H7 (cell line): ENCODE data around the gene GGTLC1. TPM values are rescaled to one million over a fixed set of nuclear protein-coding genes. Genes with fewer than 3 reads are reported as not detected.
"Not testable (repeated sequence)": the region's sequence is repeated elsewhere in the genome, so short reads cannot be mapped to it uniquely, and the experiment has no call there.

ENCODE experiments used
- DNase-seq: peaks from one replicate; pipeline ENCODE4 v3.0.0; 2012
- H3K27me3 ChIP-seq: 2 replicates; pipeline ENCODE4 v1.6.0; 2011; ENCODE audit warnings: mild to moderate bottlenecking, low read length; ENCODE audit not compliant: control insufficient read depth, insufficient read depth
- H3K36me3 ChIP-seq: replicated peaks from 2 replicates; pipeline ENCODE4 v1.5.1; 2011; ENCODE audit warnings: low read length; ENCODE audit not compliant: control insufficient read depth, insufficient read depth
- H3K4me3 ChIP-seq: 2 replicates; pipeline ENCODE4 v1.5.1; 2011; ENCODE audit warnings: low read depth, mild to moderate bottlenecking, control low read depth, low read length, moderate library complexity; ENCODE audit not compliant: insufficient read depth
- total RNA-seq: library from RNA; depleted of rRNA; stranded (reverse); fragments of >200 nt; shearing (Covaris generic); gene quantifications from 2 replicates; pipeline ENCODE4 v1.2.3, GENCODE V29; 2014

GGTLC1 gene
- total RNA-seq, 1 experiment from 2014 or later: not detected

GRCh38 chr20:24004471-24004870 lies 15.9 kb upstream of the GGTLC1 start:
- peak; percentile 43 for DNase-seq
- Histone ChIP-seq H3K27me3 (no peaks in the 10 kb centered on the region), H3K36me3 (no peaks in the 10 kb centered on the region), H3K4me3 (no peak overlapping the region)

GRCh38 chr20:24002896-24003295 lies 14.3 kb upstream of the GGTLC1 start:
- Histone ChIP-seq H3K27me3 (no peaks in the 10 kb centered on the region), H3K36me3 (no peaks in the 10 kb centered on the region), H3K4me3 (no peak overlapping the region)
- DNase-seq: no peak

GRCh38 chr20:24001712-24002405 lies 13.3 kb upstream of the GGTLC1 start:
- Histone ChIP-seq H3K4me3 (no peak overlapping the region), H3K27me3 (no peaks in the 10 kb centered on the region), H3K36me3 (no peaks in the 10 kb centered on the region)
- no peak for DNase-seq

GRCh38 chr20:23998844-23999243 lies 10.3 kb upstream of the GGTLC1 start:
- DNase-seq: no peak

GRCh38 chr20:23998392-23998791 lies 9.8 kb upstream of the GGTLC1 start:
- Histone ChIP-seq H3K4me3 (no peak overlapping the region), H3K36me3 (no peaks in the 10 kb centered on the region), H3K27me3 (no peaks in the 10 kb centered on the region)
- DNase-seq: no peak

More at GRCh38 chr20:23998844-23999243, 10.3 kb upstream of the GGTLC1 start:
- Histone ChIP-seq H3K36me3 (no peaks in the 10 kb centered on the region), H3K27me3 (no peaks in the 10 kb centered on the region), H3K4me3 (no peak overlapping the region)

GRCh38 chr20:23995905-23996666 lies 7.5 kb upstream of the GGTLC1 start:
- Histone ChIP-seq H3K4me3 (no peak overlapping the region), H3K27me3 (no peaks in the 10 kb centered on the region), H3K36me3 (no peaks in the 10 kb centered on the region)
- no peak for DNase-seq

GRCh38 chr20:23995291-23995690 lies 6.7 kb upstream of the GGTLC1 start:
- H3K4me3 ChIP-seq, DNase-seq, H3K36me3 ChIP-seq, H3K27me3 ChIP-seq: not testable (repeated sequence)

- not testable (repeated sequence) for DNase-seq, H3K36me3 ChIP-seq, H3K27me3 ChIP-seq, H3K4me3 ChIP-seq
Observed at GRCh38 chr20:23994001-23994633, 5.5 kb upstream of the GGTLC1 start.

- not testable (repeated sequence) for H3K4me3 ChIP-seq, H3K36me3 ChIP-seq, DNase-seq, H3K27me3 ChIP-seq
Observed at GRCh38 chr20:23993440-23993839, 4.9 kb upstream of the GGTLC1 start.

GRCh38 chr20:23990296-23990695 lies 1.7 kb upstream of the GGTLC1 start:
- H3K36me3 ChIP-seq: not testable (repeated sequence)

GRCh38 chr20:23988966-23989365 lies 387 bp upstream of the GGTLC1 start:
- not testable (repeated sequence) for DNase-seq

More at GRCh38 chr20:23990296-23990695, 1.7 kb upstream of the GGTLC1 start:
- not testable (repeated sequence) for H3K4me3 ChIP-seq, DNase-seq, H3K27me3 ChIP-seq

GRCh38 chr20:23986716-23987115 lies 1.9 kb downstream of the GGTLC1 start:
- DNase-seq, H3K27me3 ChIP-seq, H3K36me3 ChIP-seq, H3K4me3 ChIP-seq: not testable (repeated sequence)

More at GRCh38 chr20:23988966-23989365, 387 bp upstream of the GGTLC1 start:
- H3K4me3 ChIP-seq, H3K27me3 ChIP-seq, H3K36me3 ChIP-seq: not testable (repeated sequence)

GRCh38 chr20:23986310-23986709 lies 2.3 kb downstream of the GGTLC1 start:
- not testable (repeated sequence) for H3K36me3 ChIP-seq, DNase-seq

GRCh38 chr20:23985790-23986225 lies 2.8 kb downstream of the GGTLC1 start:
- not testable (repeated sequence) for DNase-seq, H3K36me3 ChIP-seq, H3K27me3 ChIP-seq, H3K4me3 ChIP-seq

More at GRCh38 chr20:23986310-23986709, 2.3 kb downstream of the GGTLC1 start:
- H3K27me3 ChIP-seq, H3K4me3 ChIP-seq: not testable (repeated sequence)
